DMS53 treated with DMSO at 0.1 percent for 48 hours (cell line): ENCODE measurements around the gene LARGE1.

ENCODE experiments used
- DNase-seq: peaks from one replicate; lab custom pipeline; 2025; ENCODE audit not compliant: unreplicated experiment; lab: John Stamatoyannopoulos, UW

LARGE1 gene

DNA sequence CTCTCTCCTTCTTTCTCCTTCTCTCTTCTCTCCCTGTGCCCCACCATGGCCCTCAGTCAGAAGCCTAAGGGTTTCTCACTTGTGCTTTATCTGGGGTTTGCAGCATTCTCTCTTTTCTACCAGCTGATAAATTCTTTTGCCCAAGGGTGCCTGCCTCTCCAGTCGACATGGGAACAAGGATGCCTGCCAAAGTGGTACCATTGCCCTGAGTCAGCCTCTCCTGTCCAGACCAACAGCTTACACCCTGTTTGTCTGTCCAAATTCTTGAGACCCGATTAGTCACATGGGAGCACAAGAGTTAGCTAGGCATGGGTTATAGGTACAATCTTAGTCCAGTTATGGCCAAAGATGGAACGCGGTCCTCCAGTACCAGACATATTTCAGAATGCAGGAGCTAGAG is 242.7 kb downstream of the LARGE1 start:
- DNase-seq: no peak

DNA sequence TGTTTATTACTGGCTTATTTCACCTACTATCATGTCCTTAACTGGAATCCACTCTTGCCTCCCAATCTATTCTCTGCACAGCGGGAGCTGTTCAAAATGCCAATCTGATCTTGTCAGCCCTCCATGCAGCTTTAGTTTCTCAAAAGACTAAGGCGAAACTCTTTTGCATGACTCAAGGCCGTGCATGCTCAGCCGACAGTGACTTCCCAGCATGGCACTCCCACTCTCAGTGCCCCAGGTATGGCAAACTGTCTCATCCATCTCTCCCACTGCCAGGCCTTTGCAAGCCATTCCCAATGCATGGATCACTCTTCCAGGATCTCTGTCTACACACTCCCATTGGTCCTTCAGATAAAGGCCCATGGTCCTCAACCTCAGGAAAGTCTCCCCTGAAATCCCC is 245.9 kb downstream of the LARGE1 start:
- no peak for DNase-seq

DNA sequence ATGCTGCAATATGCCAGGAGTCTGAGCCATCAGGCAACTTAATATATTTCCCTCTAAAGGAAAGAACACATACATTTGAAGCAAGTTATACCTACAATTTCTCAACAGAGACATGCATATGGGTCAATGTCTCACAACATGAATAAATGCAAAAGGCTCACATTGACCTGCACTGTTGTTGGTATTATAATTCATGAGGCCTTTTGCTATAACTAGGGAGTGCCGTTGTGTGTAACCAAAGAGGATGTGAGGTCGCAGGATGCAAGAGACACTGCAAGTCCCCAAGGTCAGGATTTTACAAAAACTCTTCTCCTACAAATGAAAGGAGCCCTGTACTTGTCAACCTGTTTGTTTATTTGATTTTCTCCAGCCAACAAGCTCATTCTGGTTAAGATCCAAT is 250.5 kb downstream of the LARGE1 start:
- no peak for DNase-seq

DNA sequence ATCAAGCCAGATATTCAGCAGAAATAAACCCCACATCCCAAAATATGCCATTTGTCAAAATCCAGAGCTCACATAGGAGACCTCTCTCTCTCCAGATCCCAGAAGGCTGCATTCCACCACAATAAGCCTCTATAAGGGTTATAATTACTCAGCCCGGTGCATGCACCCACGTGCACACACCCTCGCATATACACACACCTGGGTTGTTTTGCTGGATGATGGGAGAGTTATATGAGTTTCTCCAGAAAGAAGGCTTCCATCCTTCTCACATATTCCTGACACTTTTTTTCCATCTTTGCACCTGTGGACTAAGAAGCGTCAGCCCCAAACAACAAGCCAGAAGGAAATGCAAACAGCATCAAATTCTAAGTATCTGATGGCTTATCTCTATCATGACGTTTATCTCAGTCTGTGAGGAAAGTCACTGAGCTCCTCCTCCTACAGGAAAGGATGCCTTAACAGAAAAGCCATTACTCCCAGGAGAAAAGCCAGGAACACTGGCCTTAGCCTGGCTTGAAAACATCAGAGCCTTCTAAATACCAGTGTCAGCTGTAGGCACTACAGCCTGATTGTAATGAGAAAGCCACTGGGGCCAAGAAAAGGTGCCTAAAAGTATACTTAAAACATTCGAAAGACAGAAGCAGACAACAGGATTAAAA is 253.2 kb downstream of the LARGE1 start:
- DNase-seq: no peak

DNA sequence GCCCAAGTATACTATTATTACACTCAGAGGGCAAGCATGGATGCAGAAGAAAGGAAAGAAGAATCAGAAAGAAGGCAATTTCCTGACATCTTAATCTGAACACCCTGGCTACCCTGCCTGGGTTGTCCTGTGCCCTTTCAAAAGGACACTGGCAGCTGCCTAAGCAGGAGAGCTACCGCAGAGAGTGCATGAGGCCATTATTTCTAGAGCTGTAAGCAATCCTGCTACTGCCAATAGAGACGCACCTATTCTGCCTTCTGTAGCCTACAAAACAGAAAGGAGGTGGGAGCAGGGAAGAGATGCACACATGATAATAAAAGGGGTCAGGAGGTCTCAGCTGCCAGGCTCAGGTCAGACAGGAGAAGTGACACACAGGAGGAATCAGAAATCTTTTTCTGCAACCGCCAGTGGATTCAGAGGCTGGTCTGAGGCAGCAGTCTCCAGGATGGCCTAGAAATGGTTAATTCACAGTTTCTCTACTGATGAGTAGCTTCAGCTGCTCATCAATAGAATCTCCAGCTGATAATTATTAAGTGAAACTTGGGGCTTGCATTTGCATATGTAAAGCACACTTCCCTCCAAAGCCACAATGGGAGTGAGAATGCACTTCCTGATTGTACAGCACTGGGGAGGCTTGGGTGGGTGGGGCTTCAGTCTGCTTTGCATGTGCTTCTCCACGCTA is 253.9 kb downstream of the LARGE1 start:
- no peak for DNase-seq

DNA sequence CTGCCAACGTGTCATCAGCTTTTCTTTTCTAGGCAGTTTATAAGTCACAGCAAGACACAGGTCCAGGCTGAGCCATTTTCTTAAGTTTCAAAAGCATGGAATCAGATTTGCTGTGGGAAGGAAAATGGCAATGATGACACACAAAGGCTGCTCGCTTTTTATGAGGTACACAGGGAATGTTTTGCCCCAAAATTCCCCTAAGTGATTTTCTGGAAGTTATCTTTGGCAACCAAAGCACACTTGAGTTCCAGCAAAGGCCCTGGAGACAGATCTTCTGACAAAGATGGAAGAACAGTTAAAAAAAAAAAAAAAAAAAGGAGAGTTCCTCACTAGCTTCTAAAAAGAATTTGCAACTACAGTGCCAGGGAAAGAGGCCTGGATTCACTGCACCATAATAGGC is 260.8 kb downstream of the LARGE1 start:
- no peak for DNase-seq

DNA sequence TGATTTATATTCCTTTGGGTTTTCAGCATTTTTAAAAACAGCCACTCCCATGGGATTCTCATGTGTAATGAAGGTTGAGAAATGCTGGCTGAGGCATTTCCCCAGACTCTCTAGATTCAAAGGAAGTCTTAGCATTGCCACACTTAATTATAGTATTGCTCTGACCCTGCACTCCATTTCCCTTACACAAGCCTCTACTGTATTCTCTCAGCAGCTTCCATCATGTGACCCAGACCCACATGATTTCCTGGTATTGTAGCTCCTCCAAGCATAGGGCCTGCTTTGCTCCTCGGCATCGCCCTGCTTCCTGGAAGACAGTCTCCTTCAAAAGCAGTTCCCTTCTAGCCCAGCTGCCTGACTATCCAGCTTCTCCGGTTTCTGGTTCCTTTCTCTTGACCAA is 261.5 kb downstream of the LARGE1 start:
- DNase-seq: no peak

DNA sequence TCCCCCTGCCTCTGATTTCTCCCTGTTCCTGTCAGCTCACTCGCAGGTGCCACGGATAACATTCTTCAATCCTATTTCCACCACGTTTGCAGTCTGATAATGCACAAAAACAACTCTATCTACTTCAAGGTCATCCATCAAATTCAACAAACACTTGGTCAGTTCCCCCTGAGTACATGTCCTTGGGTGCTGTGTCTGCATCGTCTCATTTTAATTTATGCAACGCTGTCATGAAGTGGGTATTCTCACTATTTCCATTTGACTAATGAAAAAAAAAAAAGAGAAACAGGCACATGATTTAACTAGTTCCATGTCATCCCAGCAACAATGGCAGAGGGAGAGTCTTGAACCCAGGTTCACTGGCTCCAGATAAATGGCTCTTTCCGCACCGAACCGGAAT is 262.6 kb downstream of the LARGE1 start:
- DNase-seq: no peak

DNA sequence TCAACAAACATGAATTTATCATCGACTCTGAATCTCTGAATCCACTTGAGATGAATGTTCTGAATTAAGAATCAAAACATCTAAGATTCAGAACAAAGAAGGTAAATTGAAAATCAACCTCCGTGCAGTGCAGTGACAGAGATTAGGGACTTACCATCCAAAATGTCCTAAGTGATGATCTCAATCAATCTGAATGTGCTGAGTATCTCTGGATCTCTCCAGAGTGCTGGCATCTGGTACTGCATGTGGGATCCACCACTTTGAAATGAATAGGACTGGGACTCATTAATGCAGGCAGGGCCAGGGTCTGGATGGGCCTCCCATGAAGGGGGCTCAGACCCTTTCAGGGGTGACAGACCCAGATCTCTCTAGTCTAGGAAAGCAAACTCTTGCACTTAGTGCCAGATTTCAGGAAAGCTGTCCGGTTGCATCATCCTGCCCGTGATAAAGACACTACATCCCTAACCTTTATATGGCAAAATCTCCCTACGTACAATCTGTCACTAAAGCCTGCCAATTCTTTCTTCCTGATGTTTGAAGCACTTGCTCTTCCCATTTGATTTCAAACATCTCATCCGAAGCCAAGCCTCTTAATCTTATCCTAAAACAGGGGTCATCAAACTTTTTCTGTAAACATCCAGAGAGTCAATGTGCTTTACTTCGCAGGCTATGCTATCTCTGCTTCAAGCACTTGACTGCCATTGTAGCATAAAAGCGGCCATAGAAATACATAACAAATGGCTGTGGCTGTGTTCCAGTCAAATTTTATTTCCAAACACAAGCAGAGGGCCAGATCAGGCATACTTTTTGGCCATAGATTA is 263.3 kb downstream of the LARGE1 start:
- no peak for DNase-seq

DNA sequence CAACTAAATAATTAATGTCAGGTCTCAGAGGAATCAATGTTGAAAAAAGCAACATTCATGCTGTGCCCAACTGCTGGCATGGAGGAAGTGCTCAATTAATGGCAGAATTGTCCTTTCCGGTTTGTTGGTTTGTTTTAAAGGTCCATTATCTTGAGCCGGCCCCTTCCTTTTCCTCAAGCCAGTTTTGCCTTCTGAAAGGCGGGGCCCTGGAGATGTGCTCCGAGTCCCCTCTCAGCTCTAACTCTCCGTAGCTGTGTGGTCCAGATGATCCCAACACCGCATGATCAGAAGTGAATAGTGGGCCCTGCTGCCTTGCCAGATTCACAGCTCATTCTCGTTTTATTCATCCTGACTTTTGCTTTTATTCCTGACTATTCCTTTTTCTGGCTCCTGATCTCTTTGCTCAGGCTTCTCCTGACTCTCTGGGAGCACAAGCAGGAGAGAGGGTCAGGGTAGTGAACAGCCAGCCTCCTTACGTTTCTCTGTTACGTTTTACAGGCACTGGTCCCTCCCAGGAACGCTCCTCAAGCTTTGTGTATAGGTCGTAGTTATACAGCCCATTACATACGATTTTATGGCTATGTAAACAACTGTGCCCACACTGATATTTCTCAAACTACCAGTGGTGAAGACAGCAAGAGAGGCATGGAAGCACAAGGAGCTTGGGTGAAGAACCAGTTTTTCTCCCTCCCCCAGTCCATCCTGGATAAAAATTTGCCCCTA is 265.9 kb downstream of the LARGE1 start:
- no peak for DNase-seq

DNA sequence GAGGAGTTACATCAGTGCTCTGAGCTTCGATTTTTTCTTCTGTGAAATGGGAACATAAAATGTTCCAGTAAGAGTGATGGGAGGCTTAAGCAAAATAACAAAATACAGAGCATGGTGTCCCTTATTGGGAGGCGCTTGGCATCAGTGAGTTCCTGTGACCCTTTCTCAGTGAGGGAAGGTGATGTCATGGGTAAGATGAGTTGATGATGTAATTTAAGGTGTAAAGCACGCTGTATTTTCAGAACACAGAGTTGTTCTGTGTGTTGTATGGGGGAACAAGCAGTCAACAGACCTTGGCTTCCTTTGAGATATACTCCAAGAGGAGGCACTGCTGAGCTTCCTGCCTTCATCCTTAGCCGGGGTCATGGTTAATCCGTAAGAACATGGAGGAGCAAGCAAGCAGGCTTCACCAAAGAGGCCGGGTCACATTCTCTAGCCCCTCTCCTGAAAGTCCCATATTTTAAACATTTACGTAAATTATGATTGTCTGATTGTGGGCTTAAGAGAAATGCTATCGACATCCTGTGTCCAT is 266.7 kb downstream of the LARGE1 start:
- no peak for DNase-seq

DNA sequence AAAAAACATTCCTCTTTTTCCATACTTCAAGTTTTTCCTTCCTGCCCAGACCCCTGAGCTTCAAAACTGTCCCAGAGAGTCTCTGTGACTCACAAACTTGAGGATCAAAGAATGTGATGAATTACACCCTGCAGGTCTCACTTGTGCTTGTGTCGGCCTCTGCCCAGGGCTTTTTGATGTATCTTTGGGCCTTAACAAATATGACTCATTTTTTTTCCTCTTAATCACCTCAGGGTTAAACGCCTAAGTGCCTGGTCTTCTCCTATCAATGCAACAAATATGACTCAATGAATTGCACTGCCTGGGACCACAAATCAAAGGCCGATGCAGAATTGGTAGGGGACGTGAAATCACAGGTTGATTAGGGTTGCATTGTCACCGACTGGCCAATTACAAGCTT is 267.7 kb downstream of the LARGE1 start:
- DNase-seq: no peak

DNA sequence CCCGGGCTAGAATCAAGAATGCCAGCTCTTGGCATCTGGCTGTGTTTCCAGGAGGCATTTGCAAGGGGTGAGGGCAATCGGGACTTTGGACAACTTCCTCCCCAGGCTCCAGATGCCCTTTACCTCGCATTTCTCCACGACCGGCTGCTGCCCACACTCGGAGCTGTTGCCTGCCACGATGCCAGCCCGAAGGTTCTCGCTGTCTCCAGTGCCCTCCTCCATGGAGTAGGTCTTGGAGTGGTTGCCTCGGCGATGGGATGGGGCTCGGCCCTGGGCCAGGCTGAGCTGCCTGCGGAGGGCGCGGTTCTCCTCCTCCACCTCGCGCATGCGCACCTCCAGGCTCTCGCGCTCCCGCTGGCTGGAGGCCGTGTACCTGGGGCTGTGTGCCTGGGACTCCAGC is 270.0 kb downstream of the LARGE1 start:
- no peak for DNase-seq

DNA sequence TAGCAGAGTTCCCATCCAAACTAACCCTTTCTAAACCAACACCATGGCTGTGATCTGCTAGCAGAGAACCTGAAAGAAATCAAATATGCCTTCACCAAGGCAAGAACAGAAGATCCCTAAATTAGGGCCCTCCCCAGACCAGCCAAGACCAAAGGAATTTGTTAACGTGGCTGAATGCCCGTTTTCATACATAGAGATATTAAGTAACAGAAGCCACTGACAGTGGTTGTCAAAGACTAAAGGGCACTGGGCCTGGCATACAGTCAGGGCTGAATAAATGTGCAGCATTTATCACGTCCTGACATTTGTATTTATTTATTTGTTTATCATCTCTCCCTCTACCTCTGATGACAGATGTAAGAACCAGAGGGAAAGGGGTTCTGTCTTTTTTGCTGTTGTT is 271.8 kb downstream of the LARGE1 start:
- no peak for DNase-seq

DNA sequence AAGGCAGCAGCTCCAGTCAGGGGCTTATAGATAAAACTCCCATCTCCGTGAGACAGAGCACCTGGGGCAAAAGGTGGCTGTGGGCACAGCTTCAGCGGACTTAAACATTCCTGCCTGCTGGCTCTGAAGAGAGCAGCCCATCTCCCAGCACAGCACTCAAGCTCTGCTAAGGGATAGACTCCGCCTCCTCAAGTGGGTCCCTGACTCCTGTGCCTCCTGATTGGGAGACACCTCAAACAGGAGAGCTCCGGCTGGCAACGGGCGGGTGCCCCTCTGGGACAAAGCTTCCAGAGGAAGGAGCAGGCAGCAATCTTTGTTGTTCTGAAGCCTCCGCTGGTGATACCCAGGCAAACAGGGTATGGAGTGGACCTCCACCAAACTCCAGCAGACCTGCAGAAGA is 279.4 kb downstream of the LARGE1 start:
- no peak for DNase-seq

DNA sequence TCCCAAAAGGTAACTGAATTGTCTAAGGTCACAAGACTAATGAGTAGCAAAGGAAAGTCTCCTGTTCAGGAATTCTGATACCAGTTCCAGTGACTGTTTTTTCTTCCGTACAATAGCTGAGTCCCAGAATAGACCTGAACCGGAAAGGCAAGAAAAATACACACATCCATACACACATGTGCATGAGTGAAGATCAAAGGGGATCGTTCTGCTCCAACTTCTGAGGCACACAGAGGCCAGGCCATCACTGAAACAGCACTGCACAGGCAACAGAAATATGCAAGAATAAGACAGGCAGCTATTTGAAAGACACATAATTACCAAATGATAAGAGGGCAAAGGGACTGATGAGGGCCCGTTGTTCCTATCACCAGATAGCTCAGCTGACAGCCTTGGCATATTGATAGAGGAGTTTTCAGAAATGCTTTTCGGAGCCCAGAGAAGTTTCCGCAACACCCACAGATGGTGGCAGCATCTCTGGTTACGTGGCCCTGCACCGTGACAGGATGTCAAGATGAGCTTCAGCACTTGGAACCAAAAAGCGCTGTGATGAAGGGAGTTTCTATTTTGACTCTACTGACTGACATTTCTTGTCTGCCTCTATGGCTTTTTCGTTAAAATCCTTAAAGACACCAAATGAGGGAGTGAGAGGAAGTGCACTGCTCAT is 280.6 kb downstream of the LARGE1 start:
- no peak for DNase-seq

DNA sequence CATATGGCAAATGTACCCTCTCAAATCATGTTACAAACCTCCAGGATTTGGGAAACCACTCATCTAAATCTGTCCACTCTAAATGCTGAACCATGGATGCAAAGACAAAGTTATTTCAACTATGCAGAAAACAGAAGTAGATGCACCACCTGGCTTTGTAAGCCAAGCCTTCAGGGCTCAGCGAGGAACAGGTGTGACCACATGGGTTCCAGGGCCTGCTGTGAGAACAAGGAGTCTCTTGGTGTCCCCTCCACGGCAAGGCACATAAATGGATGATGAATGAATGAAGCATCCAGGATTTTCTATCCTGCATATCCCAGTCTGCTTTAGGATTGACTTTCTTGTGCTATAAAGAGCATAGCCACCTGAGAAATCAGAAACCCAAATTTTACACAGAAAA is 284.5 kb downstream of the LARGE1 start:
- no peak for DNase-seq

DNA sequence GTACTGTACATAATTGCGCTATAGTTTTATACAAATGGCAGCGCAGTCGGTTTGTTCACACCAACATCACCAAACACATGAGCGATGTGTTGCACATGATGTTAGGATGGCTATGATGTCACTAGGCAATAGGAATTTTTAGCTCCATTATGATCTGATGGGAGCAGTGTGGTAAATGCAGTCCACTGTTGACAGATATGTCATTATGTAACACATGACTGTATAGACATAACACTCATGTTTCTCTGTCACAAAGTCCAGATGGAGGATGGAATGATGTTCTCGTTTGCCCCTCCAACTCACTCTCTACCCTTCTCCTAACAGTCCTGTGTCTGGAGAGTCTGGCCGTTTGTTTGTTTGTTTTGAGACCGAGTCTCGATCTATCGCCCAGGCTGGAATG is 288.5 kb downstream of the LARGE1 start:
- DNase-seq: no peak

DNA sequence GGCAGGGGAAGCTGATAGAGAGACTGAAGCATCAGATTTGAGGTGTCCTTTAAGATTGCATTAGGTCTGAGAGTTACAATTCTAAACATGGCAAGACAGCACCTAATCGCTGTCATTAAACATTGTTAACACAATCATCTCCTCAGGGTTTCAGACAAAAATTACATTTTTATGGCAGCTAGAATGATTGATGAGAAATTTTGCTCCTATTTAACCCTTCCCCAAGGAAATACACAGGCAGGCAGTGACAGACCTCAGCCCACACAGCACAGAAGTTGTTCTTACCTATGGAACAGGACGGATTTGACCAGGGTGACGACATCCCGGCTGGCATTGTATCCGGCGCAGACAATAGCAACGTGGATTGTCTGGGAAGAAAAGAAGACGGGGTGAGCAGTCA is 294.3 kb downstream of the LARGE1 start:
- DNase-seq: no peak

DNA sequence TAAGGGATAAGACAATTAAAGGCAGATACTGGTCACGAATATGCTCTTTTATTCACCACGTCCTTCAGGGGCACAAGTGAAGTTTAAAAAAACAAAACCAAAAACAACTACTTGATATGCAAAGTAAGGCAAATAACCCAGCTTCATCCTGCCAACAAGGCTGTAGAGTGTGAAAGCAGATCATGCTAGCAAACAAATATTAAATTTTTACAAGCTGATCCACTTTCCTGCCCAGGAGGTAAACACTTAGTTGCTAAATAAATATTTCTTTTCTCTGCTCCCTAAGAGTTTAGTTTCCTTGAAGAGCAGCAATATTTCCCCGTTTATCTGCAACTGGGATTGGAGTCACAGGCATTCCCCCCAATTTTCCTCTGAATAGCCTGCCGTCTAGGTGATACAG is 300.2 kb downstream of the LARGE1 start:
- DNase-seq: no peak

DNA sequence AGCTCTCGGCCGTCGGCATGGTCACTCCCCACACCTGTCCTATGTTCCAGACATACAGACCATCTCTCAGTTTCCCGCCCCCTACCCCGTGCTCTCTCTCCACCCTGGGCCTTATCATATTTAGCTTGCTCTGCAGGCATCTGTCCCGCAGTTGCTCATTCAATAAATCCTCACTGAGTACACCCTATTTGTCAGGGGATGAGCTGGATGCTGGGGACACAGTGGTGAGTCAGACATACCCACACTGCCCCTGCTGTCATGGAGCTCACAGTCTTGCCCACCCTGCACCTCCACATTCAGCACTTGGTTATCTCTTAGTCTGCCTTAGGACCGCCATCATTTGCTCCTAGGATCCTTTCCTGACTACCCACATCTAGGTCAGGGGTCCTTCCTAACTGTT is 313.8 kb downstream of the LARGE1 start:
- no peak for DNase-seq
